ENCODE data around the gene KDM2B.

GRCh38 chr12:121472150-121472905 is 108.5 kb downstream of the KDM2B start:
- TF ChIP-seq, protein P1, sequence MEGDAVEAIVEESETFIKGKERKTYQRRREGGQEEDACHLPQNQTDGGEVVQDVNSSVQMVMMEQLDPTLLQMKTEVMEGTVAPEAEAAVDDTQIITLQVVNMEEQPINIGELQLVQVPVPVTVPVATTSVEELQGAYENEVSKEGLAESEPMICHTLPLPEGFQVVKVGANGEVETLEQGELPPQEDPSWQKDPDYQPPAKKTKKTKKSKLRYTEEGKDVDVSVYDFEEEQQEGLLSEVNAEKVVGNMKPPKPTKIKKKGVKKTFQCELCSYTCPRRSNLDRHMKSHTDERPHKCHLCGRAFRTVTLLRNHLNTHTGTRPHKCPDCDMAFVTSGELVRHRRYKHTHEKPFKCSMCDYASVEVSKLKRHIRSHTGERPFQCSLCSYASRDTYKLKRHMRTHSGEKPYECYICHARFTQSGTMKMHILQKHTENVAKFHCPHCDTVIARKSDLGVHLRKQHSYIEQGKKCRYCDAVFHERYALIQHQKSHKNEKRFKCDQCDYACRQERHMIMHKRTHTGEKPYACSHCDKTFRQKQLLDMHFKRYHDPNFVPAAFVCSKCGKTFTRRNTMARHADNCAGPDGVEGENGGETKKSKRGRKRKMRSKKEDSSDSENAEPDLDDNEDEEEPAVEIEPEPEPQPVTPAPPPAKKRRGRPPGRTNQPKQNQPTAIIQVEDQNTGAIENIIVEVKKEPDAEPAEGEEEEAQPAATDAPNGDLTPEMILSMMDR (conservative IDR thresholded peaks at IDR 0.05; ENCODE audit: low read depth, low read length), result no peak
- no peak for TF ChIP-seq EZH2 (IDR thresholded peaks at IDR 0.05; ENCODE audit: borderline replicate concordance, low read depth, low read length, poor library complexity, severe bottlenecking)
